ENCODE measurements around the gene TMEM167B. TPM values are rescaled to one million over a fixed set of nuclear protein-coding genes. Genes with fewer than 3 reads are reported as not detected.

The TMEM167B gene
- total RNA-seq, 4 donors from 2014 or later, result 2.2 to 23.0 (median 18.8) TPM

DNA sequence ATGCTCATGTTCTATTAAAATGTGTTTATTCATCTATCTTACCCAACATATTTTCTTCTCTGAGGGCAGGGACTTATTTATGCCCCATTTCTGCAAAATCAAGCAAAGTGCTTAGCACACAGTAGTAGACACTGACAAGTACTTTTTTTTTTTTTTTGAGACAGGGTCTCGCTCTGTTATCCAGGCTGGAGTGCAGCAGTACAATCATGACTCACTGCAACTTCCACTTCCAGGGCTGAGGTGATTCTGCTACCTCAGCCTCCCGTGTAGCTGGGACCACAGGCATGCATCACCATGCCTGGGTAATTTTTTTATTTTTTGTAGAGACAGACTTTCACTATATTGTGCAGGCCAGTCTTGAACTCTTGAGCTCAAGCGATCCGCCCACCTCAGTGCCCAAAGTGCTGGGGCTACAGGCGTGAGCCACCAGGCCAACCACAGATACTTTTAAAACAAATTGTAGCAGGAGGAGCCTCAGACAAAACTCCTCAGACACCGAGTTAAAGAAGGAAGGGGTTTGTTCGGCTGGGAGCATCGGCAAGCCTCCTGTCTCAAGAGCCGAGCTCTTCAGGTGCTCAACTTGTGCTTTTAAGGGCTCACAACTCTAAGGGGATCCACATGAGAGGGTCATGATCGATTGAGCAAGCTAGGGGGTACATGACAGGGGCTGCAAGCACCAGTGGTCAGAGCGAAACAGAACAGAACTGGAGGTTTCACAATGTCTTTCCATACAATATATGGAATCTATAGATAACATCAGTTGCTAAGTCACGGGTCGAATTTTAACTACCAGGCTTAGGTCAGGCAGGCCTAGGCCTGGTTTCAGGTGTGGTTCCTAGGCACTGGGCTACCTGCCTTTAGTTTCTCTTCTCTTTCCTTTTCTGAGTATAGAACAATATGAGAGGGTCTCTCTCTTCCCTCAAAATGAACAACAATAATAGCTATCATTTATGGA, 5.7 kb upstream of the TMEM167B start:
- Histone ChIP-seq H3K27ac (no peak overlapping the region), H3K4me3 (no peak overlapping the region), H3K4me1 (peaks cover 0 to 10% (median 1%) of the 10 kb centered on the region in 4 donors), H3K27me3 (no peaks in the 10 kb centered on the region), H3K9me3 (no peaks in the 10 kb centered on the region), H3K36me3 (no peaks in the 10 kb centered on the region)
- no peak for TF ChIP-seq EP300 (IDR thresholded peaks at IDR 0.05; ENCODE audit: low read depth)
- TF ChIP-seq CTCF (IDR thresholded peaks at IDR 0.05), result no peak
- TF ChIP-seq POLR2A (IDR thresholded peaks at IDR 0.05), result no peak
- DNase-seq, result no peak
- in situ Hi-C loops (cut with MboI; ENCODE audit: low pct_ligation_motif_present in 1 of 4, low pct_unique_long_range_greater_than_20kb in 1 of 4, low sequenced_read_pairs in 3 of 4) (no loop called here), intact Hi-C loops (cut with DNase I; ENCODE audit: low total_unique reads) (no loop called here)
- WGBS, 2 donors (ENCODE audit: low coverage in 1 of 2), result 88 to 96% methylated on average over 5 to 13 of the region's 13 CpGs

DNA sequence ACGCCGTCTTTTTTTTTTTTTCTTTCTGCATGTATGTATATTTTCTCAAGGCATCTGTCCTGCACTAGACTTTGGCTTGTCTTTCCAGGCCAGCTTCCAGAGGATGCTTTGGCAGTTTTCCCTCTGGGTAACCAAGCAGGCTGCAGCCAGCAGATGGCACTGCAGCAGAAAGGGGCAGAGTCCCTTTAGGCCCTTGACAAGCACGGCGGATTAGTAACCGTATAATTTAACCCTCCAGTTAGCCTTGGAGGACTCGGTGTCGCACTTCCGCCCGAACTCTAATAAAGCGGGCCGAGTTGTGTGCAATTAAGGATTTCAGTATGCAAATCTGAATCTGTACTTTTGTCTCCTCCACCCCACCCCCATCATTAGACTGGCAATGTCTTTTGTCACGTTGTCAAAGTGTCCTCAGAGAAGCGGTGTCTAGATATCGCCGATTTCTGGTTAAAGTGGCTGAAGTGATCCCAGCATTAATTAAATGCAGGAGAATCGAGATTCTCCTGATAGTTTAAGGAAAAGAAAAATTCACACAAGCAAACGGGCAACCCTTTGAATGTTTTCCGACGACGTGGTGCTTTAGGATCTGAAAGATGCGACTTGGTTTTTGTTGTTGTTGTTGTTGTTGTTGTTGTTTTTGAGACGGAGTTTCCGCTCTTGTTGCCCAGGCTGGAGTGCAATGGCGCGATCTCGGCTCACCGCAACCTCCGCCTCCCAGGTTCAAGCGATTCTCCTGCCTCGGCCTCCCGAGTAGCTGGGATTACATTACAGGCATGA, 1.1 kb upstream of the TMEM167B start:
- peak; percentile 85 for DNase-seq

GRCh38 chr1:109091078-109091838, 694 bp downstream of the TMEM167B start:
- Histone ChIP-seq H3K4me3 (peak overlapping the region; percentile 60 to 91 (median 69)), H3K27me3 (no peaks in the 10 kb centered on the region), H3K27ac (peak overlapping the region; percentile 95 to 99 (median 95)), H3K9me3 (no peaks in the 10 kb centered on the region), H3K36me3 (peaks cover 0 to 17% (median 5%) of the 10 kb centered on the region in 4 donors), H3K4me1 (peaks cover 13 to 58% (median 20%) of the 10 kb centered on the region in 4 donors)
- WGBS, 2 donors (ENCODE audit: low coverage in 1 of 2), result 3% methylated on average over 4 to 13 of the region's 13 CpGs
- TF ChIP-seq EP300 (IDR thresholded peaks at IDR 0.05; ENCODE audit: low read depth) (no peak), POLR2AphosphoS5 (IDR thresholded peaks at IDR 0.05) (no peak), POLR2A (IDR thresholded peaks at IDR 0.05) (no peak), CTCF (IDR thresholded peaks at IDR 0.05) (peak in 1 of 5 experiments; percentile 2)
- in situ Hi-C loops (cut with MboI; ENCODE audit: low pct_ligation_motif_present in 1 of 4, low pct_unique_long_range_greater_than_20kb in 1 of 4, low sequenced_read_pairs in 3 of 4) (no loop called here), intact Hi-C loops (cut with DNase I; ENCODE audit: low total_unique reads) (no loop called here)
- peak; percentile 37 for DNase-seq

More for the DNA sequence above, 1.1 kb upstream of the TMEM167B start:
- peak; percentile 52 to 67 (median 66) for TF ChIP-seq CTCF (IDR thresholded peaks at IDR 0.05)
- no peak for TF ChIP-seq POLR2A (IDR thresholded peaks at IDR 0.05)
- peak in 2 of 3 donors; percentile 8 to 25 for TF ChIP-seq POLR2AphosphoS5 (IDR thresholded peaks at IDR 0.05)
- H3K4me3 ChIP-seq, result peak overlapping the region in 1 of 4 donors; percentile 91
- WGBS, 2 donors (ENCODE audit: low coverage in 1 of 2), result 40 to 77% methylated on average over 5 to 31 of the region's 31 CpGs
- H3K9me3 ChIP-seq, result no peaks in the 10 kb centered on the region
- H3K27me3 ChIP-seq, result no peaks in the 10 kb centered on the region
- in situ Hi-C loops (cut with MboI; ENCODE audit: low pct_ligation_motif_present in 1 of 4, low pct_unique_long_range_greater_than_20kb in 1 of 4, low sequenced_read_pairs in 3 of 4) (no loop called here), intact Hi-C loops (cut with DNase I; ENCODE audit: low total_unique reads) (no loop called here)
- H3K27ac ChIP-seq, result peak overlapping the region; percentile 95 to 99 (median 95)
- peaks cover 0 to 16% (median 5%) of the 10 kb centered on the region in 4 donors for H3K36me3 ChIP-seq
- H3K4me1 ChIP-seq, result peaks cover 13 to 42% (median 18%) of the 10 kb centered on the region in 4 donors
